Erythroblast (primary cell): ENCODE results near the gene PRKG1.

ENCODE experiments used
- GATA1 ChIP-seq: IDR thresholded peaks from 2 replicates; pipeline ENCODE4 v1.6.1; 2011; ENCODE audit warnings: low read depth, mild to moderate bottlenecking, control low read depth, low read length, moderate library complexity
- POLR2A ChIP-seq: IDR thresholded peaks from 2 replicates; pipeline ENCODE4 v1.6.1; 2011; ENCODE audit warnings: mild to moderate bottlenecking, low read length

DNA sequence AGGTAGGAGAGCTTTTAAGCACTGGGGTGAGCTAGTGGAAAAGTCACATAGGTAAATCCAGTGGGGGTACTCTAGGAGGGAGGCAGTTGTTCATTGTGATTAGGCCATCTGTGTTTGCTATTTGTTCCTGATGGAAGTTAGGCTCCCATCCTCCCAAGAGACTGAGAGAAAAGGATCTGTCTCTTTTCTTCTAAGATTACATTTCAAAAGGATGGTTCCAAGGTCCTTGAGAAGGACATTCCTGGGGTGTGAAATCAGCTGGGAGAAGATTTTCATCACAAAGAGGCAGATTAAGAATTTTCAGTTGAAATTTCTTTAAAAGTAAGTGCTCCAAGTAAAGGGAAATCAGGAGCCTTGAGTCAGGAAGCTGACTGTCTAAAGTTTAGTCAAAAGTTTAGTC, 835.9 kb downstream of the PRKG1 start:
- TF ChIP-seq POLR2A (no peak), GATA1 (no peak)
